ENCODE data around the gene DEPDC1B.

The DEPDC1B gene

GRCh38 chr5:60674251-60675069 is 25.5 kb downstream of the DEPDC1B start:
- H3K9me3 ChIP-seq (ENCODE audit: control insufficient read depth in 1 of 2, low read length in 2 of 2), result no peaks in the 10 kb centered on the region
- H3K4me3 ChIP-seq (ENCODE audit: low read depth in 1 of 2, low read length in 2 of 2), result no peak overlapping the region
- no peaks in the 10 kb centered on the region for H3K27me3 ChIP-seq (ENCODE audit: low read depth, low read length)
- no peaks in the 10 kb centered on the region for H3K36me3 ChIP-seq (ENCODE audit: control insufficient read depth in 1 of 2, insufficient read depth in 2 of 2, low read length in 2 of 2)
- peaks cover 0 to 9% of the 10 kb centered on the region in 2 donors for H3K4me1 ChIP-seq (ENCODE audit: control insufficient read depth in 1 of 2, insufficient read depth in 2 of 2, low read length in 2 of 2)
- no peak overlapping the region for H3K27ac ChIP-seq (ENCODE audit: low read length)

GRCh38 chr5:60673334-60673733 is 26.6 kb downstream of the DEPDC1B start:
- H3K27me3 ChIP-seq (ENCODE audit: low read depth, low read length), result no peaks in the 10 kb centered on the region
- no peaks in the 10 kb centered on the region for H3K9me3 ChIP-seq (ENCODE audit: control insufficient read depth in 1 of 2, low read length in 2 of 2)
- peaks cover 0 to 9% of the 10 kb centered on the region in 2 donors for H3K4me1 ChIP-seq (ENCODE audit: control insufficient read depth in 1 of 2, insufficient read depth in 2 of 2, low read length in 2 of 2)
- no peaks in the 10 kb centered on the region for H3K36me3 ChIP-seq (ENCODE audit: control insufficient read depth in 1 of 2, insufficient read depth in 2 of 2, low read length in 2 of 2)
- H3K27ac ChIP-seq (ENCODE audit: low read length), result no peak overlapping the region
- H3K4me3 ChIP-seq (ENCODE audit: low read depth in 1 of 2, low read length in 2 of 2), result no peak overlapping the region

GRCh38 chr5:60672693-60673264 is 27.2 kb downstream of the DEPDC1B start:
- Histone ChIP-seq H3K36me3 (ENCODE audit: control insufficient read depth in 1 of 2, insufficient read depth in 2 of 2, low read length in 2 of 2) (no peaks in the 10 kb centered on the region), H3K4me1 (ENCODE audit: control insufficient read depth in 1 of 2, insufficient read depth in 2 of 2, low read length in 2 of 2) (peaks cover 0 to 9% of the 10 kb centered on the region in 2 donors), H3K27me3 (ENCODE audit: low read depth, low read length) (no peaks in the 10 kb centered on the region), H3K9me3 (ENCODE audit: control insufficient read depth in 1 of 2, low read length in 2 of 2) (no peaks in the 10 kb centered on the region), H3K27ac (ENCODE audit: low read length) (no peak overlapping the region), H3K4me3 (ENCODE audit: low read depth in 1 of 2, low read length in 2 of 2) (no peak overlapping the region)

- H3K27ac ChIP-seq (ENCODE audit: low read length), result no peak overlapping the region
- peaks cover 0 to 9% of the 10 kb centered on the region in 2 donors for H3K4me1 ChIP-seq (ENCODE audit: control insufficient read depth in 1 of 2, insufficient read depth in 2 of 2, low read length in 2 of 2)
- no peak overlapping the region for H3K4me3 ChIP-seq (ENCODE audit: low read depth in 1 of 2, low read length in 2 of 2)
- H3K27me3 ChIP-seq (ENCODE audit: low read depth, low read length), result no peaks in the 10 kb centered on the region
- no peaks in the 10 kb centered on the region for H3K9me3 ChIP-seq (ENCODE audit: control insufficient read depth in 1 of 2, low read length in 2 of 2)
- no peaks in the 10 kb centered on the region for H3K36me3 ChIP-seq (ENCODE audit: control insufficient read depth in 1 of 2, insufficient read depth in 2 of 2, low read length in 2 of 2)
Measured at GRCh38 chr5:60671899-60672692, 27.9 kb downstream of the DEPDC1B start.

- Histone ChIP-seq H3K9me3 (ENCODE audit: control insufficient read depth in 1 of 2, low read length in 2 of 2) (no peaks in the 10 kb centered on the region), H3K27ac (ENCODE audit: low read length) (no peak overlapping the region), H3K4me3 (ENCODE audit: low read depth in 1 of 2, low read length in 2 of 2) (no peak overlapping the region), H3K36me3 (ENCODE audit: control insufficient read depth in 1 of 2, insufficient read depth in 2 of 2, low read length in 2 of 2) (no peaks in the 10 kb centered on the region), H3K4me1 (ENCODE audit: control insufficient read depth in 1 of 2, insufficient read depth in 2 of 2, low read length in 2 of 2) (peaks cover 0 to 9% of the 10 kb centered on the region in 2 donors), H3K27me3 (ENCODE audit: low read depth, low read length) (no peaks in the 10 kb centered on the region)
Measured at GRCh38 chr5:60670749-60671148, 29.2 kb downstream of the DEPDC1B start.

- Histone ChIP-seq H3K9me3 (ENCODE audit: control insufficient read depth in 1 of 2, low read length in 2 of 2) (no peaks in the 10 kb centered on the region), H3K27me3 (ENCODE audit: low read depth, low read length) (no peaks in the 10 kb centered on the region), H3K27ac (ENCODE audit: low read length) (no peak overlapping the region), H3K4me1 (ENCODE audit: control insufficient read depth in 1 of 2, insufficient read depth in 2 of 2, low read length in 2 of 2) (peaks cover 0 to 9% of the 10 kb centered on the region in 2 donors), H3K4me3 (ENCODE audit: low read depth in 1 of 2, low read length in 2 of 2) (no peak overlapping the region), H3K36me3 (ENCODE audit: control insufficient read depth in 1 of 2, insufficient read depth in 2 of 2, low read length in 2 of 2) (no peaks in the 10 kb centered on the region)
Measured at GRCh38 chr5:60668686-60669304, 31.2 kb downstream of the DEPDC1B start.

- Histone ChIP-seq H3K9me3 (ENCODE audit: control insufficient read depth in 1 of 2, low read length in 2 of 2) (peaks cover 0 to 2% of the 10 kb centered on the region in 2 donors), H3K36me3 (ENCODE audit: control insufficient read depth in 1 of 2, insufficient read depth in 2 of 2, low read length in 2 of 2) (no peaks in the 10 kb centered on the region), H3K4me1 (ENCODE audit: control insufficient read depth in 1 of 2, insufficient read depth in 2 of 2, low read length in 2 of 2) (no peaks in the 10 kb centered on the region), H3K27ac (ENCODE audit: low read length) (no peak overlapping the region), H3K4me3 (ENCODE audit: low read depth in 1 of 2, low read length in 2 of 2) (no peak overlapping the region), H3K27me3 (ENCODE audit: low read depth, low read length) (no peaks in the 10 kb centered on the region)
Measured at GRCh38 chr5:60651872-60652620, 47.9 kb downstream of the DEPDC1B start.

GRCh38 chr5:60649288-60649917 is 50.6 kb downstream of the DEPDC1B start:
- no peaks in the 10 kb centered on the region for H3K36me3 ChIP-seq (ENCODE audit: control insufficient read depth in 1 of 2, insufficient read depth in 2 of 2, low read length in 2 of 2)

GRCh38 chr5:60648175-60648574 is 51.8 kb downstream of the DEPDC1B start:
- Histone ChIP-seq H3K27ac (ENCODE audit: low read length) (no peak overlapping the region), H3K4me3 (ENCODE audit: low read depth in 1 of 2, low read length in 2 of 2) (no peak overlapping the region), H3K36me3 (ENCODE audit: control insufficient read depth in 1 of 2, insufficient read depth in 2 of 2, low read length in 2 of 2) (no peaks in the 10 kb centered on the region)

More at GRCh38 chr5:60649288-60649917, 50.6 kb downstream of the DEPDC1B start:
- peaks cover 0 to under 1% of the 10 kb centered on the region in 2 donors for H3K9me3 ChIP-seq (ENCODE audit: control insufficient read depth in 1 of 2, low read length in 2 of 2)
- H3K4me3 ChIP-seq (ENCODE audit: low read depth in 1 of 2, low read length in 2 of 2), result no peak overlapping the region
- H3K27me3 ChIP-seq (ENCODE audit: low read depth, low read length), result no peaks in the 10 kb centered on the region
- H3K4me1 ChIP-seq (ENCODE audit: control insufficient read depth in 1 of 2, insufficient read depth in 2 of 2, low read length in 2 of 2), result no peaks in the 10 kb centered on the region
- no peak overlapping the region for H3K27ac ChIP-seq (ENCODE audit: low read length)

GRCh38 chr5:60640901-60641300 is 59.1 kb downstream of the DEPDC1B start:
- no peak overlapping the region for H3K4me3 ChIP-seq (ENCODE audit: low read depth in 1 of 2, low read length in 2 of 2)
- H3K27ac ChIP-seq (ENCODE audit: low read length), result no peak overlapping the region
- no peaks in the 10 kb centered on the region for H3K4me1 ChIP-seq (ENCODE audit: control insufficient read depth in 1 of 2, insufficient read depth in 2 of 2, low read length in 2 of 2)

More at GRCh38 chr5:60648175-60648574, 51.8 kb downstream of the DEPDC1B start:
- Histone ChIP-seq H3K4me1 (ENCODE audit: control insufficient read depth in 1 of 2, insufficient read depth in 2 of 2, low read length in 2 of 2) (no peaks in the 10 kb centered on the region), H3K27me3 (ENCODE audit: low read depth, low read length) (no peaks in the 10 kb centered on the region), H3K9me3 (ENCODE audit: control insufficient read depth in 1 of 2, low read length in 2 of 2) (no peaks in the 10 kb centered on the region)

More at GRCh38 chr5:60640901-60641300, 59.1 kb downstream of the DEPDC1B start:
- Histone ChIP-seq H3K36me3 (ENCODE audit: control insufficient read depth in 1 of 2, insufficient read depth in 2 of 2, low read length in 2 of 2) (no peaks in the 10 kb centered on the region), H3K27me3 (ENCODE audit: low read depth, low read length) (no peaks in the 10 kb centered on the region), H3K9me3 (ENCODE audit: control insufficient read depth in 1 of 2, low read length in 2 of 2) (no peaks in the 10 kb centered on the region)

Data from muscle layer of duodenum (tissue), 2 donors.